Dendritic cell treated with granulocyte-macrophage colony-stimulating factor and Interleukin-4, amounts not matched to agents 40 ng/mL and 50 ng/mL, for 4 days (primary cell): ENCODE data around the gene AQP3.
A peak's percentile ranks its signal among the peaks of the same experiment; 100 is the strongest.
"Not testable (repeated sequence)": the region's sequence is repeated elsewhere in the genome, so short reads cannot be mapped to it uniquely, and the experiment has no call there.

Source experiments
- H3K27ac Mint-ChIP-seq: one replicate; pipeline ENCODE4 v1.8.0; 2022; ENCODE audit warnings: mild to moderate bottlenecking, mixed read lengths
- H3K27me3 Mint-ChIP-seq: one replicate; pipeline ENCODE4 v1.8.0; 2022; ENCODE audit warnings: mild to moderate bottlenecking, mixed read lengths
- H3K36me3 Mint-ChIP-seq: one replicate; pipeline ENCODE4 v1.8.0; 2022; ENCODE audit warnings: low read depth, mixed read lengths
- H3K4me1 Mint-ChIP-seq: one replicate; pipeline ENCODE4 v1.8.0; 2022; ENCODE audit warnings: low read depth, mixed read lengths
- H3K4me3 Mint-ChIP-seq: one replicate; pipeline ENCODE4 v1.8.0; 2022; ENCODE audit warnings: mild to moderate bottlenecking, moderate library complexity, mixed read lengths
- H3K9me3 Mint-ChIP-seq: one replicate; pipeline ENCODE4 v1.8.0; 2022; ENCODE audit warnings: mixed read lengths
- intact Hi-C: fragments of 100-400 bp; cut with micrococcal nuclease; formaldehyde crosslinking; loops from one replicate; pipeline ENCODE4 v1.15.0; 2022

AQP3 gene

DNA sequence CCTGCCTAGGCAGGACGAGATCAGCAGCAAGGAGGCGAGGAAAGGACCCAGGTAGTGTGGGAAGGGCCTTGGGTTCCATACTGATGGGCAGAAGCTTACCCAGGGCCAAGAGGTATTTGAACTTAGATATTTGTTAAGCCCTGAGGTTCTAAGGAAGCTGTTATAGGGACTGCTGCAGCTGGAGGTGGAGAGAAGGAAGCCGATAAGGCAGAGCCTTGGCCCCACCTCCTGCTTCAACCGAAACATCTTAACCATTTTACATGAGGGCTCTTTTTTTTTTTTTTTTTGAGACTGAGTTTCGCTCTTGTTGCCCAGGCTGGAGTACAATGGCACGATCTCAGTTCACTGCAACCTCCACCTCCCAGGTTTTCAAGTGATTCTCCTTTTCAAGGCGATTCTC is 8.6 kb upstream of the AQP3 start:
- H3K27ac Mint-ChIP-seq: no peak overlapping the region
- H3K36me3 Mint-ChIP-seq: peaks cover 8% of the 10 kb centered on the region
- peaks cover 4% of the 10 kb centered on the region for H3K27me3 Mint-ChIP-seq
- H3K4me3 Mint-ChIP-seq: no peak overlapping the region
- peaks cover 33% of the 10 kb centered on the region for H3K4me1 Mint-ChIP-seq
- no peaks in the 10 kb centered on the region for H3K9me3 Mint-ChIP-seq
- intact Hi-C loops: no loop called here

- intact Hi-C loops: not testable (repeated sequence)
These were observed 8.1 kb upstream of the AQP3 start for GRCh38 chr9:33455456-33455855.

GRCh38 chr9:33454661-33455026 is 7.3 kb upstream of the AQP3 start:
- not testable (repeated sequence) for H3K4me3 Mint-ChIP-seq, H3K27me3 Mint-ChIP-seq, H3K36me3 Mint-ChIP-seq, H3K27ac Mint-ChIP-seq, H3K9me3 Mint-ChIP-seq
- intact Hi-C loops: loop anchor here (5.0 kb wide), 1 partner anchor 42 kb away; no protein-coding TSS in a partner anchor
- peaks cover 35% of the 10 kb centered on the region for H3K4me1 Mint-ChIP-seq

More at GRCh38 chr9:33455456-33455855, 8.1 kb upstream of the AQP3 start:
- H3K4me3 Mint-ChIP-seq, H3K36me3 Mint-ChIP-seq, H3K27ac Mint-ChIP-seq, H3K9me3 Mint-ChIP-seq, H3K27me3 Mint-ChIP-seq: not testable (repeated sequence)
- H3K4me1 Mint-ChIP-seq: peaks cover 35% of the 10 kb centered on the region

DNA sequence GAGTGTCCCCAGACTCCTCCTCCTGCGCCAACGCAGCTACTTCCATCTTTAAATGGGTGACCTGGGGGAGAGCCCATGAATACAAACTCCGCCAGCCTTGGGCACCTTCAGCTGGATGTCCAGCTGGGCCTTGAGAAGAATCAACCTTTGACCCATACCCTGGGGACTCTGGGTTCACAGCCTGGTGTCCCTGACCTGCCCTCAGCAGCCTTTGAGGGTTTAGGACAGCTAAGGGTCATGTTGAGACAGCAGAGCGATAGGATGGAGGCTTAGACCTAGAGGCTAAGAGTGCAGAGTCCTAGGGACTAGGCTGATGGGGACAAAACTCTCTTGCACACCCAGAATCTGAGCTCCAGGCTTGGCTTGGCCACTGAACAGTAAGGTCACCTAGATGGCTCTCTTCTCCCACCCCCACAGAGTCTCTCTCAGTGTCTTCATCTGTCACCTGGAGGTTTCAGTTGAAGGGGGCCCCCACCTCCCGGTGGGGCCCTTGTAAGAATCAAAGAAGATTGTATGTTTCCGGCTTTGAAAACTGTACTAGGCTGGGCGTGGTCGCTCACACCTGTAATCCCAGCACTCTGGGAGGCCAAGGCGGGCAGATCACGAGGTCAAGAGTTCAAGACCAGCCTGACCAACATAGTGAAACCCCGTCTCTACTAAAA is 6.7 kb upstream of the AQP3 start:
- H3K9me3 Mint-ChIP-seq: no peaks in the 10 kb centered on the region
- H3K27ac Mint-ChIP-seq: no peak overlapping the region
- H3K36me3 Mint-ChIP-seq: no peaks in the 10 kb centered on the region
- H3K4me1 Mint-ChIP-seq: peaks cover 32% of the 10 kb centered on the region
- intact Hi-C loops: loop anchor here (5.0 kb wide), 1 partner anchor 42 kb away; no protein-coding TSS in a partner anchor
- H3K27me3 Mint-ChIP-seq: peaks cover 4% of the 10 kb centered on the region
- H3K4me3 Mint-ChIP-seq: no peak overlapping the region

- Mint-ChIP-seq H3K27ac (peak overlapping the region; percentile 37), H3K9me3 (no peaks in the 10 kb centered on the region), H3K27me3 (peaks cover 8% of the 10 kb centered on the region), H3K36me3 (no peaks in the 10 kb centered on the region), H3K4me3 (no peak overlapping the region), H3K4me1 (peaks cover 27% of the 10 kb centered on the region)
- intact Hi-C loops: loop anchor here (5.0 kb wide), 1 partner anchor 41 kb away; no protein-coding TSS in a partner anchor
These were observed 6.0 kb upstream of the AQP3 start for GRCh38 chr9:33453286-33453860.

DNA sequence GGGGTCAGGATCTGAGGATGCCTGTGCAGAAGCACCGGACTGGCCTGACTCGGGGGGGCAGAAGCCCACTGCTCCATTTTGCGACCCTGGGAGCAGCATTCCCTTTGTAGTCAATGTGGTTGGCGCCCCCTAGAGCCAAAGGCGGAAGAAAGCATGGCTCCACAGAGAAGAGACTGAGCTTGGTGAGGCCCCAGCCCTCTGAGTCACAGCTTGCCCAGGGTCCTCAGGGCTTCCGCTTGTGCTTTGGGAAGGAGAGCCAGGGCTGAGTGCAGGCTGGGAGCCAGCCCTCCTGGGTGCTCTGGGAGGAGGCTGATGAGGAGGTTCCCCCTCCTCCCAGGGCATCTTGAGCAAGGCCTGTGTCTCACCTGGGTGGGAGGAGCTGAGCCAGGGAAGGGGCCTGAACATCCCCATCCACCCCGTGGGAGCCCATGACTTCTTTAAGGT is 5.5 kb upstream of the AQP3 start:
- H3K27ac Mint-ChIP-seq: peak overlapping the region; percentile 37
- H3K4me1 Mint-ChIP-seq: peaks cover 28% of the 10 kb centered on the region
- H3K9me3 Mint-ChIP-seq: no peaks in the 10 kb centered on the region
- no peaks in the 10 kb centered on the region for H3K36me3 Mint-ChIP-seq
- peaks cover 10% of the 10 kb centered on the region for H3K27me3 Mint-ChIP-seq
- H3K4me3 Mint-ChIP-seq: no peak overlapping the region
- intact Hi-C loops: loop anchor here (5.0 kb wide), 1 partner anchor 41 kb away; no protein-coding TSS in a partner anchor

GRCh38 chr9:33450621-33451146 is 3.3 kb upstream of the AQP3 start:
- H3K9me3 Mint-ChIP-seq: no peaks in the 10 kb centered on the region
- H3K27me3 Mint-ChIP-seq: peaks cover 6% of the 10 kb centered on the region
- intact Hi-C loops: loop anchor here (5.0 kb wide), 1 partner anchor 38 kb away; no protein-coding TSS in a partner anchor
- no peak overlapping the region for H3K4me3 Mint-ChIP-seq
- H3K4me1 Mint-ChIP-seq: peaks cover 49% of the 10 kb centered on the region
- peaks cover 17% of the 10 kb centered on the region for H3K36me3 Mint-ChIP-seq
- no peak overlapping the region for H3K27ac Mint-ChIP-seq

DNA sequence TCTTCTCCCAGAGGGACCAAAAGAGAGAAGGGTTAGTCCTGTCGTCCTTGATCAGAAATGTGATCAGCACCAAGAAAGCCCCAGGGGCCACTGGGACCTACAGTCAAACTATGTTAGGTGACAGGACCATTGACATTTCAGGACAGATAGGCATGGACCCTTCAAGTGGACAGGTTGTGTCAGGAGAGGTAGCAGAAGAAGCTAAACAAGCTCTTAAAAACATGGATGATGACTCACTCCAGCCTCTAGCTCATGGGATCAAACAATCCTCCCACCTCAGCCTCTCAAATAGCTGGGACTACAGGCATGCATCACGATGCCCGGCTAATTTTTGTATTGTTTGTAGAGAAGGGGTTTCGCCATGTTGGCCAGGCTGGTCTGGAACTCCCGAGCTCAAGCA is 2.3 kb upstream of the AQP3 start:
- Mint-ChIP-seq H3K27me3 (peaks cover 6% of the 10 kb centered on the region), H3K36me3 (peaks cover 27% of the 10 kb centered on the region), H3K4me3 (no peak overlapping the region), H3K27ac (no peak overlapping the region), H3K4me1 (peaks cover 58% of the 10 kb centered on the region), H3K9me3 (no peaks in the 10 kb centered on the region)
- intact Hi-C loops: loop anchor here (5.0 kb wide), 1 partner anchor 37 kb away; no protein-coding TSS in a partner anchor

- Mint-ChIP-seq H3K4me3 (peak overlapping the region; percentile 99), H3K9me3 (no peaks in the 10 kb centered on the region), H3K4me1 (peaks cover 69% of the 10 kb centered on the region), H3K27me3 (peaks cover 6% of the 10 kb centered on the region), H3K27ac (peak overlapping the region; percentile 92), H3K36me3 (peaks cover 43% of the 10 kb centered on the region)
- intact Hi-C loops: no loop called here
These were observed 583 bp upstream of the AQP3 start for GRCh38 chr9:33447799-33448553.

GRCh38 chr9:33446240-33446945 is 1.0 kb downstream of the AQP3 start:
- peaks cover 76% of the 10 kb centered on the region for H3K4me1 Mint-ChIP-seq
- peak overlapping the region; percentile 99 for H3K4me3 Mint-ChIP-seq
- no peaks in the 10 kb centered on the region for H3K9me3 Mint-ChIP-seq
- H3K27ac Mint-ChIP-seq: peak overlapping the region; percentile 92
- intact Hi-C loops: no loop called here
- peaks cover 6% of the 10 kb centered on the region for H3K27me3 Mint-ChIP-seq
- peaks cover 58% of the 10 kb centered on the region for H3K36me3 Mint-ChIP-seq

DNA sequence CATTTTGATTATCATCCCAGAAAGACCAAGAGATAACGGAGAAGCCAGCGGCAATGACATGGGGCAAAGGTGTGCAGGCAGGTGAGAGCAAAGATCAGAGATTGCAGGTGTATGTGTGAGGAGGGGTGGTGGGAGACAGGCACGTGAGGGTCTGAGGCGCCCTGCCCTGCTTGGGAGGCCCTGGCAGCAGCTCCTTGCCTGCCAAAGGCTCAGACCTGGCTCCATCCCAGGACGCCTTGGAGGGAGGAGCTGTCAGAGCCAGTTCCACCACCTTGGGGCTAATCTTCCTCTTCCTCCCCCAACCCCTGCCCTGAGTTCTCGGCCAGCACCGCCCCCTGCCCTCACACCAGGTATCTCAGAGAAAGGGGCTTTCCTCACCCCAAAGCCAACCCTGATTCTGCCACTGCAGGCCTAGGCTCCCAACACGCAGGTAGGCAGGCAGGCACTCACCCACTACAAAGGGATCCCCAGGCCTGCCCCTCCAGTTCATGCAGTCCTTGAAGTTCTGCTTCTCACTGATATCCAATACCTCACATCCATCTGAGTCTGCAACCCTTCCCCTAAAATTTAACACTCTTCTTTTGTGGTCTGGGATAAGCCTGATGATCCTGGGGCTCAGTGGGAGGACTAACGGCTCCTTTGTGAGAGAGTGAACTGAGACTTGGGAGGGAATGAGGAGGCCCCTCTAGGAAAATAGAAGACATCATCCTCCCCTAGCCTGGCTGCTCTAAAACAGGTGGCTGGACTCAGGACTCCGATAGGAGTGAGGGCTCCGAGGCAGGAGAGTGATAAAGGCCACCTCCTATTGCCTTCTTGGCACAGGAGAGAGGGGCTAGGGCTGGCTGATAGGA is 1.8 kb downstream of the AQP3 start:
- H3K27me3 Mint-ChIP-seq: peaks cover 6% of the 10 kb centered on the region
- peaks cover 77% of the 10 kb centered on the region for H3K4me1 Mint-ChIP-seq
- H3K36me3 Mint-ChIP-seq: peaks cover 66% of the 10 kb centered on the region
- H3K27ac Mint-ChIP-seq: peak overlapping the region; percentile 92
- H3K9me3 Mint-ChIP-seq: no peaks in the 10 kb centered on the region
- intact Hi-C loops: no loop called here
- peak overlapping the region; percentile 99 for H3K4me3 Mint-ChIP-seq

DNA sequence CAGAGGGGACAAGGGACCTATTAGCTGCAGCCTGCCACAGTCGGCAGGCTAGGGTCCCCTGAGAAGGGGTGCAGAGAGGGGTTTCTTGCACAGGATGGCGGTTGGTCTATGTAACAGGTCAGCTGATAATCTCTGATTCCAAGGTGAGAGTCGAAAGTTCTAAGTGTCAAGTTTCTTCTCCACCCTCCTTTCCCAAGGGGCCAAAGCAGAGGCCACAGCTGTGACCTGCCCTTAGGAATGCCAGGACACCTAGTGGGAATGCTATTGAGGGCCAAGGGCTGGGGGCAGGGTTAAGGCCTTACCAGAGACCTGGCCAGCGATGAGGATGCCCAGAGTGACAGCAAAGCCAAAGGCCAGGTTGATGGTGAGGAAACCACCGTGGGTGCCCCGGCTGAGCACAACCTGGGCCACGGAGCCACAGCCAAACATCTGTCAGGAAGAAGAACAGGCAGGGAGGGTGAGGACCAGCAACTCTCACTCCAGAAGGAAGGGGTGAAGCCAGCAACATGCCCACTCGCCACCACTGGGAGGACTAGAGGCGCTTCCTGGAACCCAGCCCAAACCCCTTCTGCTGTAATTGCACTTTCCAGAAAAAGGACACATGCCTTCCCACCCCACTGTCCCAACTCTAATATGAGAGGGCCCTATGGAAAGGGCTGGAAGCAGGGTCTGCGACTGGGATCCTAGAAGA is 3.8 kb downstream of the AQP3 start:
- H3K27ac Mint-ChIP-seq: no peak overlapping the region
- peaks cover 11% of the 10 kb centered on the region for H3K27me3 Mint-ChIP-seq
- H3K36me3 Mint-ChIP-seq: peaks cover 81% of the 10 kb centered on the region
- intact Hi-C loops: no loop called here
- H3K4me1 Mint-ChIP-seq: peaks cover 96% of the 10 kb centered on the region
- H3K9me3 Mint-ChIP-seq: no peaks in the 10 kb centered on the region
- peak overlapping the region; percentile 51 for H3K4me3 Mint-ChIP-seq
